Neural progenitor cell (in vitro differentiated cells): Measurements from ENCODE around the gene SPINK1. TPM values are rescaled to one million over a fixed set of nuclear protein-coding genes. Genes with fewer than 3 reads are reported as not detected.

ENCODE experiments used
- DNase-seq: peaks from one replicate; pipeline ENCODE4 v3.0.0-alpha.2; 2016; ENCODE audit warnings: low spot score
- H2AFZ ChIP-seq: fragments of 200-600 bp; sonication (generic); replicated peaks from 2 replicates; pipeline ENCODE4 v1.6.1; 2016; ENCODE audit warnings: antibody characterized with exemption
- H3F3A ChIP-seq: fragments of 200-600 bp; sonication (generic); 2 replicates; pipeline ENCODE4 v1.6.1; 2016; ENCODE audit warnings: antibody characterized with exemption, low read depth
- H3K27ac ChIP-seq: fragments of 200-600 bp; sonication (generic); 2 replicates; pipeline ENCODE4 v1.5.1; 2016; ENCODE audit warnings: mild to moderate bottlenecking
- H3K27me3 ChIP-seq: fragments of 200-600 bp; sonication (generic); 2 replicates; pipeline ENCODE4 v1.6.1; 2016; ENCODE audit warnings: mild to moderate bottlenecking, moderate library complexity
- H3K36me3 ChIP-seq: fragments of 200-600 bp; sonication (generic); 2 replicates; pipeline ENCODE4 v1.5.1; 2016
- H3K4me1 ChIP-seq: fragments of 200-600 bp; sonication (generic); 2 replicates; pipeline ENCODE4 v1.6.1; 2016; ENCODE audit warnings: mixed run types
- H3K4me2 ChIP-seq: fragments of 200-600 bp; sonication (generic); 2 replicates; pipeline ENCODE4 v1.6.1; 2016
- H3K4me3 ChIP-seq: fragments of 200-600 bp; sonication (generic); 2 replicates; pipeline ENCODE4 v1.5.1; 2016
- H3K79me2 ChIP-seq: fragments of 200-600 bp; sonication (generic); 2 replicates; pipeline ENCODE4 v1.6.1; 2016; ENCODE audit warnings: low read depth
- H3K9ac ChIP-seq: fragments of 200-600 bp; sonication (generic); 2 replicates; pipeline ENCODE4 v1.6.1; 2016
- H3K9me3 ChIP-seq: fragments of 200-600 bp; sonication (generic); 2 replicates; pipeline ENCODE4 v1.5.1; 2016; ENCODE audit warnings: low read depth
- H4K20me1 ChIP-seq: fragments of 200-600 bp; sonication (generic); 2 replicates; pipeline ENCODE4 v1.6.1; 2016; ENCODE audit warnings: low read depth
- H3K27ac Mint-ChIP-seq: 3 replicates; pipeline ENCODE4 v1.8.0; 2021; ENCODE audit warnings: mixed read lengths
- H3K27me3 Mint-ChIP-seq: 2 replicates; pipeline ENCODE4 v1.8.0; 2022; ENCODE audit warnings: low read depth, mild to moderate bottlenecking, inconsistent platforms, moderate library complexity, mixed read lengths; ENCODE audit not compliant: insufficient read depth
- H3K36me3 Mint-ChIP-seq: 3 replicates; pipeline ENCODE4 v1.8.0; 2021; ENCODE audit warnings: mixed read lengths
- H3K4me1 Mint-ChIP-seq: 3 replicates; pipeline ENCODE4 v1.8.0; 2021; ENCODE audit warnings: mixed read lengths
- H3K4me3 Mint-ChIP-seq: 3 replicates; pipeline ENCODE4 v1.8.0; 2021; ENCODE audit warnings: mild to moderate bottlenecking, moderate library complexity, mixed read lengths
- H3K9me3 Mint-ChIP-seq: 3 replicates; pipeline ENCODE4 v1.8.0; 2020; ENCODE audit warnings: mixed read lengths
- EZH2 ChIP-seq: fragments of 200-600 bp; sonication (generic); IDR thresholded peaks from 2 replicates; pipeline ENCODE4 v1.6.1; 2017; ENCODE audit warnings: antibody characterized with exemption, mild to moderate bottlenecking, moderate library complexity
- EZH2phosphoT487 ChIP-seq: fragments of 200-600 bp; sonication (generic); IDR thresholded peaks from 2 replicates; pipeline ENCODE4 v1.6.1; 2017; ENCODE audit warnings: antibody characterized with exemption
- total RNA-seq: library from RNA; depleted of rRNA; stranded (reverse); fragments of >200 nt; gene quantifications from 2 replicates; pipeline ENCODE4 v1.2.3, GENCODE V29; 2015; ENCODE audit warnings: low replicate concordance
- TF ChIP-seq, protein P1 (sequence below): fragments of 200-600 bp; sonication (generic); IDR thresholded peaks from 2 replicates; pipeline ENCODE4 v1.5.1; 2017; ENCODE audit warnings: antibody characterized with exemption, mild to moderate bottlenecking

Gene SPINK1, protein sequence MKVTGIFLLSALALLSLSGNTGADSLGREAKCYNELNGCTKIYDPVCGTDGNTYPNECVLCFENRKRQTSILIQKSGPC
- total RNA-seq: not detected in 2 replicates

DNA sequence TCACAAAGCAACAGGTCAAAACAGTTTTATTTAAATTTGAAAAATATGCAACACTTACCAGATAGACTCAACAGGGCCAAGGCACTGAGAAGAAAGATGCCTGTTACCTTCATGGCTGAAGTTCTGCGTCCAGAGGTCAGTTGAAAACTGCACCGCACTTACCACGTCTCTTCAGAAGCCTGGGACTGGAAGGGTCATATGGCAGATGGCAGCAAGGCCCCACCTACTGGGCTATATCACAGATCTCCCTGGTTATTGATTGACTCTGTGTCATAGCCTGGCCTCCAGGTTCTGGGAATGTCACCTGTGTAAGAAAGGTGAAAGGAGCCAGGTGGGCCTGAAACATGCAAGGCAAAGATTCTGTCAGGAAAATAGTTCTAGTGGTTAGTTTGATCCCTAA is at the start of gene SPINK1:
SPINK1 (minus strand) TSS at position 207 of the 400 bp plus-strand sequence; CDS start at position 113, 94 bp downstream.
- H3K27ac Mint-ChIP-seq: no peak within 1 kb of the TSS
- peaks cover 7% of the 10 kb centered on the region for H3K4me1 Mint-ChIP-seq

GRCh38 chr5:147880487-147880886 is 49.0 kb upstream of the SPINK1 start:
- no peaks in the 10 kb centered on the region for H3K36me3 ChIP-seq
- no peaks in the 10 kb centered on the region for H3K36me3 Mint-ChIP-seq
- H3K9ac ChIP-seq: no peak overlapping the region
- no peaks in the 10 kb centered on the region for H3K9me3 Mint-ChIP-seq
- H3K4me1 Mint-ChIP-seq: peaks cover 11% of the 10 kb centered on the region
- no peaks in the 10 kb centered on the region for H3K9me3 ChIP-seq
- no peak for DNase-seq
- peaks cover 2% of the 10 kb centered on the region for H3F3A ChIP-seq
- no peaks in the 10 kb centered on the region for H3K27me3 ChIP-seq
- no peaks in the 10 kb centered on the region for H3K79me2 ChIP-seq
- H3K4me1 ChIP-seq: no peaks in the 10 kb centered on the region
- TF ChIP-seq, protein P1, sequence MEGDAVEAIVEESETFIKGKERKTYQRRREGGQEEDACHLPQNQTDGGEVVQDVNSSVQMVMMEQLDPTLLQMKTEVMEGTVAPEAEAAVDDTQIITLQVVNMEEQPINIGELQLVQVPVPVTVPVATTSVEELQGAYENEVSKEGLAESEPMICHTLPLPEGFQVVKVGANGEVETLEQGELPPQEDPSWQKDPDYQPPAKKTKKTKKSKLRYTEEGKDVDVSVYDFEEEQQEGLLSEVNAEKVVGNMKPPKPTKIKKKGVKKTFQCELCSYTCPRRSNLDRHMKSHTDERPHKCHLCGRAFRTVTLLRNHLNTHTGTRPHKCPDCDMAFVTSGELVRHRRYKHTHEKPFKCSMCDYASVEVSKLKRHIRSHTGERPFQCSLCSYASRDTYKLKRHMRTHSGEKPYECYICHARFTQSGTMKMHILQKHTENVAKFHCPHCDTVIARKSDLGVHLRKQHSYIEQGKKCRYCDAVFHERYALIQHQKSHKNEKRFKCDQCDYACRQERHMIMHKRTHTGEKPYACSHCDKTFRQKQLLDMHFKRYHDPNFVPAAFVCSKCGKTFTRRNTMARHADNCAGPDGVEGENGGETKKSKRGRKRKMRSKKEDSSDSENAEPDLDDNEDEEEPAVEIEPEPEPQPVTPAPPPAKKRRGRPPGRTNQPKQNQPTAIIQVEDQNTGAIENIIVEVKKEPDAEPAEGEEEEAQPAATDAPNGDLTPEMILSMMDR: no peak
- TF ChIP-seq EZH2phosphoT487: no peak
- TF ChIP-seq EZH2: no peak
- H3K4me3 Mint-ChIP-seq: no peak overlapping the region
- H2AFZ ChIP-seq: no peak overlapping the region
- H4K20me1 ChIP-seq: no peaks in the 10 kb centered on the region
- H3K4me3 ChIP-seq: no peak overlapping the region
- H3K4me2 ChIP-seq: no peak overlapping the region
- no peak overlapping the region for H3K27ac Mint-ChIP-seq
- no peak overlapping the region for H3K27ac ChIP-seq
- H3K27me3 Mint-ChIP-seq: peaks cover 3% of the 10 kb centered on the region

More for the DNA sequence above, at the start of gene SPINK1:
- Histone ChIP-seq H4K20me1 (no peaks in the 10 kb centered on the region), H3K4me3 (no peak within 1 kb of the TSS), H3K9ac (no peak within 1 kb of the TSS), H3K4me1 (no peaks in the 10 kb centered on the region), H3K9me3 (no peaks in the 10 kb centered on the region), H3K4me2 (no peak within 1 kb of the TSS), H2AFZ (no peak within 1 kb of the TSS), H3K79me2 (no peaks in the 10 kb centered on the region), H3F3A (no peaks in the 10 kb centered on the region), H3K36me3 (no peaks in the 10 kb centered on the region), H3K27ac (no peak within 1 kb of the TSS), H3K27me3 (no peaks in the 10 kb centered on the region)
- H3K27me3 Mint-ChIP-seq: peaks cover 2% of the 10 kb centered on the region
- no peaks in the 10 kb centered on the region for H3K36me3 Mint-ChIP-seq
- DNase-seq: no peak
- TF ChIP-seq EZH2phosphoT487 (no peak), EZH2 (no peak)
- TF ChIP-seq, protein P1: no peak
- H3K4me3 Mint-ChIP-seq: no peak within 1 kb of the TSS
- no peaks in the 10 kb centered on the region for H3K9me3 Mint-ChIP-seq

- H3K4me1 ChIP-seq: peaks cover 7% of the 10 kb centered on the region
- no peaks in the 10 kb centered on the region for H3K79me2 ChIP-seq
- peaks cover 15% of the 10 kb centered on the region for H3K4me1 Mint-ChIP-seq
Measured at GRCh38 chr5:147879784-147880183, 48.3 kb upstream of the SPINK1 start.

More at GRCh38 chr5:147879784-147880183, 48.3 kb upstream of the SPINK1 start:
- DNase-seq: no peak
- Mint-ChIP-seq H3K4me3 (no peak overlapping the region), H3K27ac (no peak overlapping the region), H3K27me3 (peaks cover 3% of the 10 kb centered on the region), H3K9me3 (no peaks in the 10 kb centered on the region), H3K36me3 (no peaks in the 10 kb centered on the region)
- Histone ChIP-seq H3F3A (peaks cover 9% of the 10 kb centered on the region), H3K9me3 (no peaks in the 10 kb centered on the region), H4K20me1 (no peaks in the 10 kb centered on the region), H3K36me3 (no peaks in the 10 kb centered on the region), H3K4me2 (no peak overlapping the region), H3K27me3 (peaks cover under 1% of the 10 kb centered on the region), H3K9ac (no peak overlapping the region), H2AFZ (no peak overlapping the region), H3K27ac (no peak overlapping the region), H3K4me3 (no peak overlapping the region)
- TF ChIP-seq EZH2phosphoT487 (no peak), EZH2 (no peak)
- TF ChIP-seq, protein P1: no peak
